Stromal cell of bone marrow (primary cell): ENCODE measurements around the gene FCHSD2.
"Not testable (repeated sequence)": the region's sequence is repeated elsewhere in the genome, so short reads cannot be mapped to it uniquely, and the experiment has no call there.

Source experiments
- DNase-seq: peaks from one replicate; pipeline ENCODE4 v3.0.0-alpha.2; 2012; ENCODE audit warnings: low read depth

FCHSD2 gene

GRCh38 chr11:72792437-72793021, 349.6 kb downstream of the FCHSD2 start:
- DNase-seq = no peak

GRCh38 chr11:72791228-72791627, 350.9 kb downstream of the FCHSD2 start:
- not testable (repeated sequence) for DNase-seq

GRCh38 chr11:72789493-72790131, 352.5 kb downstream of the FCHSD2 start:
- no peak for DNase-seq

GRCh38 chr11:72788241-72788640, 353.9 kb downstream of the FCHSD2 start:
- DNase-seq = no peak

GRCh38 chr11:72787216-72788104, 354.7 kb downstream of the FCHSD2 start:
- no peak for DNase-seq
